HG02981 (cell line): ENCODE measurements around the gene VSIG4.
"Not testable (repeated sequence)": the region's sequence is repeated elsewhere in the genome, so short reads cannot be mapped to it uniquely, and the experiment has no call there.

ENCODE experiments used
- ATAC-seq: cut with Tn5 transposase; IDR thresholded peaks from one replicate; pipeline ENCODE4 v1.9.1; 2021; ENCODE audit warnings: mild to moderate bottlenecking, moderate library complexity; ENCODE audit not compliant: unreplicated experiment

VSIG4 gene

GRCh38 chrX:65985922-65986588 lies 53.8 kb downstream of the VSIG4 start:
- peak; percentile 78 for ATAC-seq

DNA sequence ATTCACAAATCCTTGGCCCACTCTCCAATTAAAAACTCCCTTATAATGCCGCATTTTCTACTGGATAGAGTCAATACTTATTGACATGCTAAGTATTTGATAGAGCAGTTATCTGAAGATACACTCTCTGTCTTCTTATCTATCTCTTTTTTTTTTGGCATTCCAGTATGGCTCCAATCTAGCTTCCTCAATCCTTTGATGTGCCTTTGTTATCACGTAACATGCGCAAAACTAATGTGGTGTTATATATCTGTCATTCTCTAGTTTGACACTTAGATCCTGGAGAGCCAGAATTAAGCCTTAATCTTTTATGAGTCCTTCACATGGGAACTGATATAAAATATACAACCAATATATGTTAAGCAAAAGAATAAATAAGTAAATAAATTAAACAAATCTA lies 54.7 kb downstream of the VSIG4 start:
- ATAC-seq: no peak

- not testable (repeated sequence) for ATAC-seq
These were observed 62.7 kb downstream of the VSIG4 start for GRCh38 chrX:65977161-65977560.

- no peak for ATAC-seq
These were observed 63.7 kb downstream of the VSIG4 start for GRCh38 chrX:65976161-65976560.

DNA sequence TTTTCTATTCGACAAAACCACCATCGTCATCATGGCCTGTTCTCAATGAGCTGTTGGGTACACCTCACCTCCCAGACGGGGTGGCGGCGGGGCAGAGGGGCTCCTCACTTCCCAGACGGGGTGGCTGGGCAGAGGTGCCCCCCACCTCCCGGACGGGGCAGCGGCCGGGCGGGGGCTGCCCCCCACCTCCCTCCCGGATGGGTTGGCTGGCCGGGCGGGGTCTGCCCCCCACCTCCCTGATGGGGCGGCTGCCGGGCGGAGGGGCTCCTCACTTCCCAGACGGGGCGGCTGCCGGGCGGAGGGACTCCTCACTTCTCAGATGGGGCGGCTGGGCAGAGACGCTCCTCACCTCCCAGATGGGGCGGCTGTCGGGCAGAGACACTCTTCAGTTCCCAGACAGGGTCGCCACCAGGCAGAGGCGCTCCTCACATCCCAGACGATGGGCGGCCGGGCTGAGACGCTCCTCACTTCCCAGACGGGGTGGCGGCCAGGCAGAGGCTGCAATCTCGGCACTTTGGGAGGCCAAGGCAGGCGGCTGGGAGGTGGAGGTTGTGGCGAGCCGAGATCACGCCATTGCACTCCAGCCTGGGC lies 64.6 kb downstream of the VSIG4 start:
- ATAC-seq: not testable (repeated sequence)
